Amniotic epithelial cell (primary cell): ENCODE results near the gene NUDCD3.
A peak's percentile ranks its signal among the peaks of the same experiment; 100 is the strongest.

ENCODE experiments used
- DNase-seq: peaks from one replicate; pipeline ENCODE4 v3.0.0-alpha.2; 2010; ENCODE audit warnings: low read depth

Gene NUDCD3

GRCh38 chr7:44490351-44491200, at the start of gene NUDCD3:
Gene NUDCD3 (minus strand): TSS chr7:44490658. CDS start chr7:44490600, 58 bp downstream.
- DNase-seq, result peak; percentile 75

- no peak for DNase-seq
These were observed 49.4 kb upstream of the NUDCD3 start for GRCh38 chr7:44539669-44540506.

DNA sequence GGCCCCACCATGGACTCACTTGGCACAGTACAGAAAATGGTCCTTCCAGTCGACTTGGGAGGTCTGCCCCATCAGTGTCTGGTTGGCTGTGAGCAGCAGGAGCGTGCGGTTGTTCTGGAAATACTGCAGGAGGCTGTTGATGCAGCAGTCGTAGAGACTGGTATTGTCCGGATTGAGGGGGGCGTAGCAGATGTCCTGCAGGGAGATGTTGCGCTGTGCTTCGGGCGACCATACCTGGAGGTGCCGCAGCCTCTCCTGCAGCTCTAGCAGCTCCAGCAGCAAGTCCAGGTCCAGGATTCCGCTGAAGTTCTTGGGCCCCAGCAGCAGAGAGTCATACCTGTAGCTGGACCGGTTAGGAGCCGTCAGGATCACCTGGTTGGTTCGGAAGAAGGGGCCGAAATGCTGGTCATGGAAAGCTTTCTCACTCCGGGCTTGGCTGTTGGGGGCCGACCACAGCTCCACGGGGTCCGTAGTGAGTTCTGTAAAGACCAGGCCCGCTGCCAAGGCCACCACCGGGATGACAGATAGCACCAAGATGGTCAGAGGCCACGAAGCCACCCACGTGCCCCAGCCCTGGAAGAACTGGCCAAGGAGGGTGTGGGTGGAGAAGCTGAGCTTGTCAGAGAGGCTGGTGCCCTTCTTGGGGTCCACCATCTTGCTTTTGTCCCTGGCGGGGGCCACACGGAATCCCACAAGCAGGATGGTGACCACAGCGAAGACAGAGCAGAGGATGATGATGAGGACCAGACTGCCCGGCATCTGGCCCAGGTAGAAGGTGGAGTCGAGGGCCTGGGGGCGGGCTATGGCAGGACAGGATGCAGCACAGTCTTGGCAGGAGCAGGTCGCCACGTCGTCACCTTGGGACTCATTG, 48.6 kb upstream of the NUDCD3 start:
- DNase-seq, result no peak

GRCh38 chr7:44538093-44538797, 47.8 kb upstream of the NUDCD3 start:
- DNase-seq, result no peak

DNA sequence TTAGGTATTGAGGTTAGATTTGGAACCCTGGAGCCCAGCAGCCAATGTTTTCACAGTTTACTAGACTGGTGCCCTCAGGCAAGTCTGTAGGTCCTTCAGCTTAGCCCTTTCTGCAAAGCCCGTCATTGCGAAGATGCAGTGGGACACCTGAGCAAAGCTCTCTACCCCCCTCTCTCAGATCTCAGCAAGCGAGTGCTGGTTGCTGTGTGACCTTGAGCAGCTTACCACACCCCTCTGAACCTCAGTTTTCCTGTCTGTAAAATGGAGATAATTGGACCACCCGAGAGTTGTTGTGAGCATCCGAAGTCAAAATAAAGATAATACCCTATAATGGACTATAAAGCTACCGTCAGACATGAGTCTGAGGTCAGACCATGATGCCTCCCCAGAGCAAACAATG, 47.0 kb upstream of the NUDCD3 start:
- no peak for DNase-seq

DNA sequence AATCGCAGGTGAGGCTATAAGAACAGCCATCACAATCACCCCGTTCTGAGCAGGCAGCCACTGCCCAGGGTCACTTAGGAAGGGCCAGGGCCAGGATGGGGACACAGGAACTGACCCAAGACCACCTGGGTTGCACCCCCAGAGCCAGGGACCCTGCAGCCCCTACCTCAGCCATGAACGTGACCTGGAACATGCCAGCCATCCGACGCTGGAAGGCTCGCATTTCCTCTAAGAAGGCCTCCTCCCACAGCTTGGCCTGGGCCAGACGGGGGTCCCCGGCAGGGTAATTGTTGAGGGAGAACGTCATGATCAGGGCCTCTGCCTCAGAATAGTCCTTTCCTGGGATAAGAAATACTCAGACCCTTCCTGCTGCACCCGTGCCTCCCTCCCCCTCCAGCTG, 45.6 kb upstream of the NUDCD3 start:
- no peak for DNase-seq

DNA sequence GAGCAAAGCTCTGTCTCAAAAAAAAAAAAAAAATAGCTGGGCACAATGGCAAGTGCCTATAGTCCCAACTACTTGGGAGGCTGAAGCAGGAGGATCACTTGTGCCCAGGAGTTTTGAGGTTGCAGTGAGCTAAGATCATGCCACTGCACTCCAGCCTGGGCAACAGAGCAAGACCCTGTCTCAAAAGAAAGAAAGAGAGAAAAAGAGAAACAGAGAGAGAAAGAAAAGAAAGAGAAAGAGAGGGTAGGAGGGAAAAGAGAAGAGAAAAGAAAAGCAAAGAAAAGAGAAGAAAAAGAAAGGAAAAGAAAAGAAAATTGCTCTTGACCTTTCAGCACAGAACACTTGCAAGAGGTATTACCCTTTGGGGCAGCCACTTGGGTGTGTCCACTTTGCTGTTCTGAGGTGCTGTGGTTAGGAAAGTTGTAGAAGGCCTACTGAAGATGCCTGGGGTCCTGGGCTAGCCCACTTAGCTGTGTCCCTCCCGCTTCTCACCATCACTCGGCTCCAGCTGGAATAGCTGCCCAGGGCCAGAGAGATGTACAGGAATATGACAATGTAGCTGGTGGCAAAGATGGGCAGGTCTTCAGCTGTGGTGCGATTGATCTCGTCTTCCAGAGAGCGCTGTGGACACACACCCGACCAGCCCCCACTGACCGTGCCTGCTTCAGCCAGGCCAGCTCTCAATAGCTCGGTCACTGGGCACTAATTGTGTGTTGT, 45.0 kb upstream of the NUDCD3 start:
- no peak for DNase-seq

GRCh38 chr7:44534501-44534900, 44.0 kb upstream of the NUDCD3 start:
- peak; percentile 23 for DNase-seq

DNA sequence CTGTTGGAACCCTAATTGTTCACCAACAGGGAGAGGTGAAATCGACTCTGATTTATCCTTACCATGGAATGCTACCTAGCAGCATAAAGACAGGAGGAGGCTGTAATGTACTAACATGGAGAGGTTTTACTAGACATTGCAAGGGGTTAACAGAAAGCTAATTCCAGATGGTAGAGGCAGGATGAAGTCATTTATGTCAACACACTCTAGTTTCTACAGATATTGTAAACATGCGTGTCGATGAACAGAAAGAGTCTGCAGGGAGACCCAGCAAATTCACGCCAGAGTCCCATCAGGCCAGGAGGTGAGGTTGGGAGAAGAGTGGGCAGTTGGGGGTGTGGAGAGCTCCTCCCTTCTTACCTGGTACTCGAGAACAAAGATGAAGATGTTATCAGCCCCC, 43.6 kb upstream of the NUDCD3 start:
- DNase-seq, result no peak

GRCh38 chr7:44533301-44534055, 43.0 kb upstream of the NUDCD3 start:
- DNase-seq, result no peak

GRCh38 chr7:44531421-44532380, 41.2 kb upstream of the NUDCD3 start:
- DNase-seq, result no peak

GRCh38 chr7:44530990-44531389, 40.5 kb upstream of the NUDCD3 start:
- no peak for DNase-seq

DNA sequence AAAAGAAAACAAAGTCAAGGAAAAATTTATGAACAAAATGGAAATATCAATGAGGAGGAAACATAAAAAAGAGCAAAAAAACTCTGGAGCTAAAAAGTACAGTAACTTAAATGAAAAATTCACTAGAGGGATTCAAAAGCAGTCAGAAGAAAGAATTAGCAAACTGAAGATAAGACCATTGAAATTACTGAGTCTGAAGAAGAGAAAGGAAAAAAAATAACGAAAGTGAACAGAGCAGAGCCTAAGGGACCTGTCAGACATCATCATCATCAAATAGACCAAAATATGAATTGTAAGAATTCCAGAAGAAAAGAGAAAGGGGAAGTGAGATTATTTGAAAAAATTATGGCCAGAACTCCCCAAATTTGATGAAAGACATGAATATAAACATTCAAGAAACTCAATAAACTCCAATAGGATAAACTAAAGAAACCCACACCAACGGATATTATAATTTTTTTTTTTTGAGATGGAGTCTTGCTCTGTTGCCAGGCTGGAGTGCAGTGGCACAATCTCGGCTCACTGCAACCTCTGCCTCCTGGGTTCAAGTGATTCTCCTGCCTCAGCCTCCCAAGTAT, 34.4 kb upstream of the NUDCD3 start:
- DNase-seq, result no peak

- no peak for DNase-seq
These were observed 31.9 kb upstream of the NUDCD3 start for GRCh38 chr7:44522315-44522714.

DNA sequence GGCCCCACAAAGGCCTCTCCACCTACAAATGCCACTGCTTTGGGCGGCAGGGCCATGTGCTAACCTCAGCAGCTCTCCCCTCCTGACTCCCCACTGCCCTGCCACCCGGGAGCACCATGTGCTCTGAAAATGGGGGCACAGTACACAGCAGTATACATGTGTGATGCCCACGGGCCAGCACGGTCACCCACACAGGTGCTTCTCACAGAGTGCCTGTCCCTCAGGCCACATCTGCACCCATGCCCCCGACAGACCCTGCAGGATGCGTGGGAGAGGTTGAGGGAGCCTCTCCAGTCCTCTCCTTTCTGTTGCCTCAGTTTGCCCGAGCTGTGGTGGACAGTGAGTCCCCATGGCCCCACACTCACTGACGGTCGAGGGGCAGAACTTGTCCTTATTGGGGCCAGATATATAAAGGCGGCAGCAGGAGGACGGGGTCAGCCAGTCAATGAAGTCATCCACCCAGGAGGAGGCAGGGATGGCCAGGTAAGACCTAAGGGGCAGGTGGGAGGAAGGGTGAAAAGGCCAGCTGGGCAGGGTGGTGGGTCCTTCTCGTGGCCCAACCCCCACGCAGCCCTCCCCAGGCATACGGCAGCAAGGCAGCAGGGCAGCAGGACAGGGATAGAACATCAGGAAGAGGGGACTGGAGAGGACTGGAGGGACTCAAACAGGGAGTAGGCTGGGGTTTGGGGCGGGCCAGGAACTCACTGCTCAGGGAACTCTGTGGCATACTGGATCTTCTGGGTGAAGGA, 31.1 kb upstream of the NUDCD3 start:
- no peak for DNase-seq

DNA sequence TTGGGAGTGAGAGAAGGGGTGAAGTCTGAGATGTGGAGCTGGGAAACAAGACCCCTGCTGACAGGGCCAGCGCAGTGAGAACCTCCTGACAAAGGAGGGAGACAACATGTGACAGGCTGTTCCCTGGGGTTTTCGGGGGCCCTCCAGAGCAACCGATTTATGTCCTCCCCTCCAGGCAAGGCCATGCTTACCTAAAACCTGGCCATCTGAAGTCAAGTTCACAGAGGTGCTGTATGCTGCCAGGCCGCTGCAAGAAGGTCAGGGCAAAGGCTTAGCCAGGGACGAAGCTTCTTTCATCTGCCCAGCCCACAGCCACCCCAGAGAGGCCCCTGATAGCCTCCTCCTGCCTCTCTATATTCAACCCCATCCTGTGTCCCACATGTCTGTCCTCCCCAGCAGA, 30.1 kb upstream of the NUDCD3 start:
- DNase-seq, result no peak

- DNase-seq, result no peak
These were observed 29.1 kb upstream of the NUDCD3 start for GRCh38 chr7:44519546-44519945.

DNA sequence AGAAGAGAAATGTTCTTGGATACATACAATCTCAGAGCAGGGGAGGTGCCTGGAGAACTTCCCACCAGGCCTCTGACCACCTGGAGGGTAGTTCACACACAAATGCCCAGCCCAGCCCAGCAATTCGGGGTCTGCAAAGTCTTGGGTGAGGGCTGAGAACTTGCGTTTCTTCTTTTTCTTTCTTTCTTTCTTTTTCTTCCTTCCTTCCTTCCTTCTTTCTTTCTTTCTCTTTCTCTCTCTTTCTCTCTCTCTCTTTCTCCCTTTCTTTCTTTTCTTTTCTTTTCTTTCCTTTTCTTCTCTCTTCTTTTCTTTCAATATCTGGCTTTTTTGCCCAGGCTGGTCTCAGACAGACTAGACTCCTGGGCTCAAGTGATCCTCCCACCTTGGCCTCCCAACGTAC, 28.3 kb upstream of the NUDCD3 start:
- no peak for DNase-seq
